MCF 10A (cell line): ENCODE results near the gene KIF5A. TPM values are rescaled to one million over a fixed set of nuclear protein-coding genes. Genes with fewer than 3 reads are reported as not detected.
A peak's percentile ranks its signal among the peaks of the same experiment; 100 is the strongest.

Experiments used
- BruUV-seq: library from RNA; stranded (reverse); fragments of 400-500 nt; replicated peaks from 2 replicates; lab custom pipeline; 2021; lab: Mats Ljungman, UMichigan
- CTCF ChIA-PET: fragments of 300-600 bp; sonication (Branson Sonifier 250); formaldehyde crosslinking; extraction: SDS; loops from one replicate; lab custom pipeline; 2021; ENCODE audit warnings: antibody characterized with exemption, inconsistent platforms; lab: Yijun Ruan, JAX
- POLR2A ChIA-PET: fragments of 300-600, 350-650 bp; sonication (Branson Sonifier 250); formaldehyde crosslinking; extraction: SDS; loops from one replicate; lab custom pipeline; 2020; ENCODE audit warnings: antibody characterized with exemption, inconsistent platforms; lab: Yijun Ruan, JAX
- DNase-seq: peaks from one replicate; pipeline ENCODE4 v3.0.0-alpha.2; 2018; ENCODE audit not compliant: unreplicated experiment
- H3K27ac Mint-ChIP-seq: one replicate; pipeline ENCODE4 v1.8.0; 2022; ENCODE audit warnings: mild to moderate bottlenecking, low read depth, mixed read lengths; ENCODE audit not compliant: unreplicated experiment
- H3K27me3 Mint-ChIP-seq: one replicate; pipeline ENCODE4 v1.8.0; 2022; ENCODE audit warnings: mixed read lengths; ENCODE audit not compliant: insufficient read depth, unreplicated experiment
- H3K36me3 Mint-ChIP-seq: one replicate; pipeline ENCODE4 v1.8.0; 2022; ENCODE audit warnings: mild to moderate bottlenecking, moderate library complexity, mixed read lengths; ENCODE audit not compliant: insufficient read depth, unreplicated experiment
- H3K4me1 Mint-ChIP-seq: one replicate; pipeline ENCODE4 v1.8.0; 2022; ENCODE audit warnings: mixed read lengths; ENCODE audit not compliant: insufficient read depth, unreplicated experiment
- H3K4me3 Mint-ChIP-seq: one replicate; pipeline ENCODE4 v1.8.0; 2022; ENCODE audit warnings: mild to moderate bottlenecking, moderate library complexity, mixed read lengths; ENCODE audit not compliant: unreplicated experiment
- H3K9me3 Mint-ChIP-seq: one replicate; pipeline ENCODE4 v1.8.0; 2022; ENCODE audit warnings: mixed read lengths; ENCODE audit not compliant: unreplicated experiment
- intact Hi-C: fragments of 100-400 bp; cut with micrococcal nuclease; formaldehyde crosslinking; loops from 2 replicates; pipeline ENCODE4 v1.14.1; 2022
- total RNA-seq: library from RNA; stranded (reverse); gene quantifications from 2 replicates; pipeline ENCODE4 v1.2.3, GENCODE V29; 2022
- TF ChIP-seq, protein P1 (sequence below): fragments of 200-600 bp; IDR thresholded peaks from one replicate; pipeline ENCODE4 v1.8.0; 2022; ENCODE audit warnings: antibody characterized with exemption, mild to moderate bottlenecking; ENCODE audit not compliant: unreplicated experiment

KIF5A gene
- total RNA-seq, 1 experiment from 2014 or later, result 0.56 TPM

- ChIA-PET POLR2A (no interaction called here), CTCF (interaction anchor here (0.6 to 4.2 kb wide), 11 partner anchors 11 to 810 kb away, joined by 3 to 72 read pairs (median 5); partner anchors contain the start of gene B4GALNT1)
- intact Hi-C loops, result loop anchor here (2.0 kb wide), 1 partner anchor 161 kb away; the partner anchor contains the start of gene GLI1
- H3K27ac Mint-ChIP-seq, result no peak overlapping the region
- TF ChIP-seq, protein P1, sequence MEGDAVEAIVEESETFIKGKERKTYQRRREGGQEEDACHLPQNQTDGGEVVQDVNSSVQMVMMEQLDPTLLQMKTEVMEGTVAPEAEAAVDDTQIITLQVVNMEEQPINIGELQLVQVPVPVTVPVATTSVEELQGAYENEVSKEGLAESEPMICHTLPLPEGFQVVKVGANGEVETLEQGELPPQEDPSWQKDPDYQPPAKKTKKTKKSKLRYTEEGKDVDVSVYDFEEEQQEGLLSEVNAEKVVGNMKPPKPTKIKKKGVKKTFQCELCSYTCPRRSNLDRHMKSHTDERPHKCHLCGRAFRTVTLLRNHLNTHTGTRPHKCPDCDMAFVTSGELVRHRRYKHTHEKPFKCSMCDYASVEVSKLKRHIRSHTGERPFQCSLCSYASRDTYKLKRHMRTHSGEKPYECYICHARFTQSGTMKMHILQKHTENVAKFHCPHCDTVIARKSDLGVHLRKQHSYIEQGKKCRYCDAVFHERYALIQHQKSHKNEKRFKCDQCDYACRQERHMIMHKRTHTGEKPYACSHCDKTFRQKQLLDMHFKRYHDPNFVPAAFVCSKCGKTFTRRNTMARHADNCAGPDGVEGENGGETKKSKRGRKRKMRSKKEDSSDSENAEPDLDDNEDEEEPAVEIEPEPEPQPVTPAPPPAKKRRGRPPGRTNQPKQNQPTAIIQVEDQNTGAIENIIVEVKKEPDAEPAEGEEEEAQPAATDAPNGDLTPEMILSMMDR, result no peak
- H3K9me3 Mint-ChIP-seq, result no peaks in the 10 kb centered on the region
- DNase-seq, result no peak
- peaks cover 5% of the 10 kb centered on the region for H3K4me1 Mint-ChIP-seq
- H3K36me3 Mint-ChIP-seq, result no peaks in the 10 kb centered on the region
- peaks cover 71% of the 10 kb centered on the region for H3K27me3 Mint-ChIP-seq
- no peak overlapping the region for H3K4me3 Mint-ChIP-seq
- BruUV-seq, result no TSS peak
Measured at GRCh38 chr12:57619434-57620244, 69.8 kb downstream of the KIF5A start.

DNA sequence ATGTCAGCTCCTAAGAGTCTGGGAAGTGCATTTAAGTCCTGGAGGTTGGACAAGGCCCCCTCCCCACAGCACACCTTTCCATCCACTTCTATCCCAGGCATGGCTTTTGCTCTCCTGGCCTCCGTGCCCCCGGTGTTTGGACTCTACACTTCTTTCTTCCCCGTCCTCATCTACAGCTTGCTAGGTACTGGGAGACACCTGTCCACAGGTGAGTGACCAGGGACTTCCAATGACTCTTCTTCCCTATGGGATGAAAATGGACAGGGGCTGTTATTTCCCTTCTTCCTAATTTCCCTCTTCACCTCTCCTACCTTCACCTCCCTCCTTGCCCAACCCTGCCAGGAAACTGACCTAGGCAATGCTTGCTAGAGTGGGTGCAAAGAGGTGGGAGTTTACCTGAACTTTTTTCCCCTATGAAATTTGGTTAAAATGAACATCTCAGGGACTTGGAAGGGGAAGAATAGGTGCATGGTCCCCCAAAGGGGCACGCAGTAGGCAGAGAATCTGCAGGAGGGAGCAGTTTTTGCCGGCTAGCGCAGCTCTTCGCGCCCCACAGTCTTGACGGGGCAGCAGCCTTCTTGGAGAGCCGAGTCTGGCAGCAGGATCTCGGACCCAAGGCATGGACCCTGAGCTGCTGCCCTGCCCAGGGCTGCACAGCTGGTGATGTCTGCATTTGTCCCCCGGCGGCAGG lies 70.5 kb downstream of the KIF5A start:
- ChIA-PET CTCF (interaction anchor here (0.6 to 4.2 kb wide), 17 partner anchors 8 to 811 kb away, joined by 3 to 72 read pairs (median 4); partner anchors contain the start of gene B4GALNT1), POLR2A (interaction anchor here (0.6 kb wide), 1 partner anchor 74 kb away, joined by 3 read pairs; no protein-coding TSS in a partner anchor)
- intact Hi-C loops, result loop anchor here (2.0 kb wide), 1 partner anchor 162 kb away; the partner anchor contains the start of gene GLI1
- H3K9me3 Mint-ChIP-seq, result no peaks in the 10 kb centered on the region
- peaks cover 5% of the 10 kb centered on the region for H3K4me1 Mint-ChIP-seq
- H3K36me3 Mint-ChIP-seq, result no peaks in the 10 kb centered on the region
- peak overlapping the region; percentile 47 for H3K4me3 Mint-ChIP-seq
- BruUV-seq, result no TSS peak
- peaks cover 74% of the 10 kb centered on the region for H3K27me3 Mint-ChIP-seq
- H3K27ac Mint-ChIP-seq, result no peak overlapping the region
- DNase-seq, result no peak
- TF ChIP-seq, protein P1, result no peak

GRCh38 chr12:57620936-57621496 lies 71.2 kb downstream of the KIF5A start:
- Mint-ChIP-seq H3K27me3 (peaks cover 70% of the 10 kb centered on the region), H3K9me3 (no peaks in the 10 kb centered on the region), H3K36me3 (no peaks in the 10 kb centered on the region), H3K4me1 (peaks cover 5% of the 10 kb centered on the region), H3K27ac (no peak overlapping the region), H3K4me3 (peak overlapping the region; percentile 47)
- no peak for DNase-seq
- ChIA-PET CTCF (interaction anchor here (0.6 to 4.2 kb wide), 14 partner anchors 9 to 314 kb away, joined by 3 to 72 read pairs (median 5); partner anchors contain the start of gene B4GALNT1), POLR2A (interaction anchor here (0.6 kb wide), 1 partner anchor 73 kb away, joined by 3 read pairs; no protein-coding TSS in a partner anchor)
- no TSS peak for BruUV-seq
- TF ChIP-seq, protein P1, result no peak
- intact Hi-C loops, result loop anchor here (1.0 to 2.0 kb wide), 2 partner anchors 38 to 162 kb away; partner anchors contain the start of gene GLI1
